ENCODE measurements around the gene DEFB129. TPM values are rescaled to one million over a fixed set of nuclear protein-coding genes. Genes with fewer than 3 reads are reported as not detected.
"Not testable (repeated sequence)": the region's sequence is repeated elsewhere in the genome, so short reads cannot be mapped to it uniquely, and the experiment has no call there.

DEFB129 gene
- total RNA-seq, 1 donor: not detected

GRCh38 chr20:251354-251753, 24.3 kb downstream of the DEFB129 start:
- no peak overlapping the region for H3K4me3 ChIP-seq (ENCODE audit: low read depth, low read length)
- TF ChIP-seq CTCF (IDR thresholded peaks at IDR 0.05; ENCODE audit: insufficient read depth, low read depth, low read length): no peak
- no peak for DNase-seq (ENCODE audit: low read depth)

- TF ChIP-seq CTCF (IDR thresholded peaks at IDR 0.05; ENCODE audit: insufficient read depth, low read depth, low read length): no peak
- H3K4me3 ChIP-seq (ENCODE audit: low read depth, low read length): no peak overlapping the region
- DNase-seq (ENCODE audit: low read depth): no peak
These were observed 25.7 kb downstream of the DEFB129 start for GRCh38 chr20:252801-253200.

- H3K4me3 ChIP-seq (ENCODE audit: low read depth, low read length); DNase-seq (ENCODE audit: low read depth): not testable (repeated sequence)
These were observed 26.4 kb downstream of the DEFB129 start for GRCh38 chr20:253447-253846.

GRCh38 chr20:257419-257818, 30.4 kb downstream of the DEFB129 start, which contains the start of gene DEFB132:
Gene DEFB132, plus strand, starts transcription at chr20:257724. Its CDS starts 55 bp downstream, at chr20:257779.
- H3K4me3 ChIP-seq (ENCODE audit: low read depth, low read length): no peak within 1 kb of the TSS
- no peak for TF ChIP-seq CTCF (IDR thresholded peaks at IDR 0.05; ENCODE audit: insufficient read depth, low read depth, low read length)
- DNase-seq (ENCODE audit: low read depth): no peak

GRCh38 chr20:258269-258858, 31.3 kb downstream of the DEFB129 start:
- DNase-seq (ENCODE audit: low read depth): no peak
- H3K4me3 ChIP-seq (ENCODE audit: low read depth, low read length): no peak overlapping the region
- TF ChIP-seq CTCF (IDR thresholded peaks at IDR 0.05; ENCODE audit: insufficient read depth, low read depth, low read length): no peak

GRCh38 chr20:258963-259362, 31.9 kb downstream of the DEFB129 start:
- no peak overlapping the region for H3K4me3 ChIP-seq (ENCODE audit: low read depth, low read length)
- peak; percentile 47 for TF ChIP-seq CTCF (IDR thresholded peaks at IDR 0.05; ENCODE audit: insufficient read depth, low read depth, low read length)
- DNase-seq (ENCODE audit: low read depth): peak; percentile 36

- H3K4me3 ChIP-seq (ENCODE audit: low read depth, low read length): no peak overlapping the region
- TF ChIP-seq CTCF (IDR thresholded peaks at IDR 0.05; ENCODE audit: insufficient read depth, low read depth, low read length): no peak
- DNase-seq (ENCODE audit: low read depth): no peak
These were observed 32.9 kb downstream of the DEFB129 start for GRCh38 chr20:259981-260380.
